Myocyte (in vitro differentiated cells): Measurements from ENCODE around the gene CPT1A. TPM values are rescaled to one million over a fixed set of nuclear protein-coding genes. Genes with fewer than 3 reads are reported as not detected.
A peak's percentile ranks its signal among the peaks of the same experiment; 100 is the strongest.
"Not testable (repeated sequence)": the region's sequence is repeated elsewhere in the genome, so short reads cannot be mapped to it uniquely, and the experiment has no call there.

Experiments
- DNase-seq: peaks from one replicate; pipeline ENCODE4 v3.0.0-alpha.2; 2012; ENCODE audit warnings: low read depth
- polyA plus RNA-seq: library from polyadenylated mRNA; unstranded; fragments of >200 nt; gene quantifications from one replicate; pipeline ENCODE4 v1.2.1, GENCODE V29; 2012; ENCODE audit warnings: missing spikeins
- total RNA-seq: library from RNA; depleted of rRNA; stranded (reverse); fragments of >200 nt; gene quantifications from 2 replicates; pipeline ENCODE4 v1.2.3, GENCODE V29; 2014

The CPT1A gene
- 1.9 and 2.8 TPM in 2 replicates for total RNA-seq
- 7.5 TPM for polyA plus RNA-seq

- peak; percentile 56 for DNase-seq
Observed at GRCh38 chr11:68841718-68842426, at the start of gene CPT1A. TSS of gene CPT1A (minus strand) at chr11:68841916. CDS start at chr11:68815474, 26,442 bp downstream.

DNA sequence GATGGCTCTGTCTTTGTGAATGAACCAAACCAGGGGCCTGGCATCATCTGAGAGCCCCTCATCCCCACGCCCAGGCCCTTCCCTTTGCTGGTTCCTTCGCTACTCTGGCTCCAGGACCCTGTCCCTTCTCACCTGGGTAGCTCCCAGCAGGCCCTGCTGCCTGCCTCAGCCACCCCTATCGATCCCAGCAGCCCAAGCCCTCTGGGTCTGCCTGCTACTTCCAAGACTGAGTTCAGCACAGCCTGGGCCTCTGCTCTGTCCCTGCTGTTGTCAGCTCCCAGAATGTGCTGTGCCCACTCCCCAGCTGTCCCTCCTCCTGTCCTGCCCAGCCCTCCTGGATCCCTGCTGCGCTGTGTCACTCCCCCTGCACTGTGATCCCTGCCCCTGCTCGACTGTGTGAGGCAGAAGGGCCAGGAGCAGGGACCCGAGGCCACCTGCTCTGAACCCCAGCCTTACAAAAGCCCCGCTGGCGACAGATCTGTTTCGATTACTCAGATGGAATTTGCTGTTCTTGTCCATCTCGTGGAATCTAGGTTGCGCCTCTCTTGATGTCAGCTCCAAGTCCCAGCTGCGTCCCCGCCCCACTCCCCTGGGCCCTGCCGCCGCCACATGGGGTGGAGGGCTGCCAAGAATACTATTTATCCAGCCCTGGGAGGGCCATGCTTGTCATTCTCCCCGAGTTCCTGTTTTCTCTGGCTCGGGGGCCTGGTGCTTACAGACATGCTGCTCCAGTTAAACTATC lies 48.9 kb upstream of the CPT1A start:
- peak; percentile 92 for DNase-seq

DNA sequence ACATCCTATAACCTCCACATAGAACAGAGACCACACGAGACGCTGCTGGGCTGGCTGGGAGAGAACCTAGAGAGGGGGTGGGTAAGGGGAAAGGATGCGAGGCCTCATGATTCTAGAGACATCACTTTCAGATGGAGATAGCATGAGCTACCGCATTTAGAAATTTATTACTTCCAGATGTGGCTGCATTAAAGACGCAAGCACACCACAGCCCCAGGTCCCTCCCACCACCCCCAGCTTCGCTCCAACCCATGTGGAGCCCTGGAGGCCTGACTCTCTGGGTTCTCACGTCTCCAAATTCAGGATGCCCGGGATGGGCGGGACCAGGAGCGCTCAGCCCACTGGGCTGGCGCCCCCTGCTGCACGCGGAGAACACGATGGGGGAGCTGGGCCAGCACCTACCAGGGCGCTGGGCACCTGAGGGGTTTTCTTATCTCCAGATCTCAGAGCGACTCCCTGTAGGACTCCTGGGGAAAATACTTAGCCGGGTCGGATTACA lies 48.3 kb upstream of the CPT1A start:
- peak; percentile 27 for DNase-seq

DNA sequence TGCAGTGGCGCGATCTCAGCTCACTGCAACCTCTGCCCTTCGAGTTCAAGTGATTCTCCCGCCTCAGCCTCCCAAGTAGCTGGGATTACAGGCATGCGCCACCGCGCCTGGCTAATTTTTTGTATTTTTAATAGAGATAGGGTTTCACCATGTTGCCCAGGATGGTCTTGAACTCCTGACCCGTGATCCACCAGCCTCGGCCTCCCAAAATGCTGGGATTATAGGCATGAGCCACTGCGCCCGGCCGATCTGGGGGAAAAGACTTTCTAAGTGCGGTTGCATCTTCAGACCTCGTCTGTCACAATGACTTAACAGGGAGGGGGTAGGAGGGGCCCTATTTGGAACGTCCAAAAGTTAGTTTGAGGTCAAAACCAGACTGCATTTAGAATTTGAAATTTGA lies 43.1 kb upstream of the CPT1A start:
- not testable (repeated sequence) for DNase-seq

GRCh38 chr11:68882391-68882790 lies 40.7 kb upstream of the CPT1A start:
- DNase-seq = no peak

DNA sequence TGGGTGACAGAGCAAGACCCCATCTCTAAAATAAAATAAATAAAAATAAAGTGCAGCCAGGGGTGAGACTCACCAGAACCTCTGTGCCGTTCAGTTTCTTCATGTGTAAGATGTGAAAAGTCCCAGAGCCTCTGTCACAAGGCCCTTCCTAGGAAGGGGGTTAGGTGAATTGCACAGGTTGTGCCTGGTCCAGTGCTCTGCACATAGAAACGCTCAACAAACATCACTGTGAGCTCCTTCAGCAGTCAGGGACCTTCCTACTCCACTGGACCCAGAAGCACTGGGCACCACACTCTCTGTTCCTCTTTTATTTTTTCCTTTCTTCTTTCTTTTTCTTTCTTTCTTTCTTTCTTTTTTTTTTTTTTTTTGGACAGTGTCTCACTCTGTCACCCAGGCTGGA lies 39.6 kb upstream of the CPT1A start:
- no peak for DNase-seq

GRCh38 chr11:68880851-68881250 lies 39.1 kb upstream of the CPT1A start:
- DNase-seq = no peak

DNA sequence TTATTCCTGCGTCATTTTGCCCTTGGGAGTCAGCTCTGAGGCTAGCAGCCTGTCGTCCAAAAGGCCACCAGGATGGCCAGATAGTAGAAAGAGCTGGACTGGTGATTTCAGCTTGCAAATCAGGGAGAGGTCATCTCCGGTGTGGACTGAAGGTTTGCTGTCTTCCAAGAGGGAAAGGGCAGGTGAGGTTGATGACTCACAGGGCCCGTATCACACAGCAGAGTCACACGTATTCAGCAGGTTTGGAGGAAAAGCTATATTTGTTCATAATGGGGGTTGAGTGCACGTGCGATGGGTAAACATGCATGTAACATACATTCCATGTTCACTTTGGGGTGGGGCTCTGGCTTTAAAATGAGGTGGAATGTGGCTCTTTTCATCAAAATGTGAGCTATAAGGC lies 36.3 kb upstream of the CPT1A start:
- DNase-seq = no peak

DNA sequence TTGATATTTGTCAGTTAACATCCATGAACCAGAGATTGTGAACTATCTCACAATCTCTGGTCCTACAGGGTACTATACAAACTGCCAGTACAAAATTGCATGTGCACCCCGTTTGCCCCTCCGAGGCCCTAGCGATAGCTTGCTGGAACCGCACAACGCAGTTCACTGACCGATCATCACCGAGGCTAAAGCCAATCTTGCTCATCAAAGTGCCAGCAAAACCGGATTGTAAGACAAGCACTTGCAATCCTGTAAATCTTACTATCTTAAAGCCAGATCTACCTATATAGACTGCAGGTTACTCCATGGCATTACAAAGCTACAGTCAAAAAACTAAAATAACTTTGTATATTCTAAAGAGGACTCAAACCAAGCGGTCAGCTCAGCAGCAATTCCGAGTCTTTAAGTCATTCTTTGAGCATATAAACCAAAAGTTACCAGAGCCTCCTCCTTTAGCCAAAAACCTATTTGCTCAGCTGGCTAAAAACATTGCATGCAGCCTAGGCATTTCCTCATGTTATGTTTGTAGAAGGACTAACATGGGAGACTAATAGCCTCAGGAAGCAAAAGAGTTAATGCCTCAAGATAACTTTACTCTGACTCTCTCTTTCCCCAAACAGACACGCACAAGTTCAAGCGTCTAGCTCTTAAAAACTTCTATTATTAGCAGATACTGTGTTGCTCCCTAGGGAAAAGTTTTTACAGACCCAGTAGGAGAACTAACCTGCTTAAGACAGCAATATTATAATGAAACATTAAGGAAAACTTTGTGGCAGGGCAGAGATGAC lies 30.7 kb upstream of the CPT1A start:
- peak; percentile 32 for DNase-seq

DNA sequence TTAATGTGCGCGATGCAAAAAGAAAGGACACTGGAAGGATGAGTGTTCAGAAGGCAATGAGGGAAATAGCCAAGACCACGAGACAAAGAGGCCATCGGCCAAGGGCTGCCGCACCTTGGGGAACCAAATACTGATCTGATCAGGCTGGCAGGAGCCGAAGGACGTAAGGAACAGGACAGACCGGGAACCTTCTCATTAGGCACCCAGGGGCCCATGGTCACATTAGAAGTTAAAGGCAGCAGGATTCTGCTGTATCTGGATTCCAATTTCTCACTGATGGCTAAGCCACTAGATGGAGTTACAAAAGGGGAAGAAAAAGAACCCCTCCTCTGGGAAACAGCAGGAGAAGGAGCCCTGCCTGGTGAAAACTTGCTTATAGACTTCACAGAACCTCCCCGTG lies 28.8 kb upstream of the CPT1A start:
- no peak for DNase-seq

- no peak for DNase-seq
Observed at GRCh38 chr11:68868221-68868835, 26.6 kb upstream of the CPT1A start.

- no peak for DNase-seq
Observed at GRCh38 chr11:68867066-68867465, 25.4 kb upstream of the CPT1A start.

DNA sequence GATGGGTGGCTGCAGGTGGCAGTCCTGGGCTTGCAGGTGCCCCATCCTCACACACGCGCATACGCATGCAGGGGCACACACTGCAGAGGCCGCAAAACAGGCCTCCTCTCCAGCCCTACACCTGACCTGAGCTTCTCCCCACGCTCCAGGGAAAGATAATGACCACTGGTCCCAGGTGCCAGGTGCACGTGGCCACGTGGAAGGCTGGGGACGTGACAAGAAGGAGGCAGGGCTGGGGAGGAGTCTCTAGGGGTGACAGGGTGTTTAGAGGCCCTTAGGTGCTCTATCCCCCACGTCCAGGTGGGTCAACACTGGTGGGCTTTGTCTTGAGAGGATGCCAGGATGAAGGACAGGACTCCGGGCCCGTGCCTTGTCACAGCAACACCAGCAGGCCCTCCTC lies 23.5 kb upstream of the CPT1A start:
- no peak for DNase-seq

DNA sequence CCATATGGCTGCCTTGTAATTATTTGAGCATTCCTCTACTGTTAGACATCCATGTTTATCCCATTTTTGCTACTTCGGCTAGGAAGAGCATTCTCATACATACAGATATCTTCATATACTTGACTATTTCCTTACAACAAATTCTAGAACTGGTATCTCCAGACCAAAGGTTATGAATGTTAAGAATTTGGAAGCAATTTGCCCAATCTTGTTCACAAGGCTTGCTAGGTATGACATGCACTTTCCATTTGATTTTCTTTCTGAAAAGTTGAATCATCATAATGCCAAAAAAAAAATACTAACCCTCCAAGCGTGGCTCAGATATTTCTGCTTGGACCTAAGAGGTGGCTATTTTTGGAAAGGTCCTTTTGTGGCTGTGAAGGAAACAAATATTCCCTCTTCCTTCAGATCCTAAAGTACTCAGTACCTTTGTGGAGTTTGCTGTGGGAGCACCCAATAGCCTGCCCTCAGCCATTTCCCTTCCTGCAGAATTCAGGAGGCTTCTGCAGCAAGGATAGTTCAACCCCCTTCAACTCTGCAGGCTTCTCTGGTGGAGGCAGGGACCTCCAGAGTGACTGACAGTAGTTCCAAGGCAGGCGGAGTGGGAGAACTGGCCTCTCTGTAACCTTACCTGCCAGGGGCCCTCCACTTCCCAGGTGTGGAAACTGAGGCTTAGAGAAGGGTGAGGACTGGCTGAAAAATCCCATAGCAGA lies 22.0 kb upstream of the CPT1A start:
- no peak for DNase-seq

DNA sequence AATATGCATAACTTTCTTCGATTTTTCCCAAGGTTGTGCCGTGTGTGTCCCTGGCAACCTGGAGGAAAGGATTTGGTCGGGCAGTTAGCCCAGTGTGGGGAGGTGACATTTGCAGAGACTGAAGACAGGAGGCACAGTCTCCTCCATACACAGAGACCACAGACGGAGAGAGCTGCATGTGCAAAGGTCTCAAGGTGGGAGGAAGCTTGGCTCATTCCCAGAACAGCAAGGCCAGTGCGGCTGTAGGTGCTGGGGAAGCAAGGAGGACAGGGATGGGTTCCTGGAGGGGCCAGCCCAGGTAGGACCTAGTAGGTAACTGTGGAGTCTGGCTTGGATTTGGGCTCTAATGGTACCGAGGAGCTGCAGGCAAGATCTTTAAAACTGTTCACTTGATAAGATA lies 20.7 kb upstream of the CPT1A start:
- no peak for DNase-seq

DNA sequence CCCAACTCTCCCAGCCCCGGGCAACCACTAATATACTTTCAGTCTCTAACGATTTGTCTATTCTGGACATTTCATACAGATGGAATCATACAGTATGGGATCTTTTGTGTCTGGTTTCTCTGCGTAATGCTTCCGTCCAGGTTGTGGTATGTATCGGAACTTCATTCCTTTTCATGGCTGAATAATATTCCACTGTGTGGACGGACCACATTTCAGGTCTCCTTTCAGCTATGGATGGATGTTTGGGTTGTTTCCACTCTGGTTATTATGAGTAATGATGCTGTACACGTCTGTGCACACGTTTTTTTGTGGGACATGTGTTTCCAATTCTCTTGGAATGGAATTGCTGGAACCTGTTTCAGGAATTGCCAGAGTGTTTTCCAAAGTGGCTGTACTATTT lies 17.4 kb upstream of the CPT1A start:
- DNase-seq = no peak

DNA sequence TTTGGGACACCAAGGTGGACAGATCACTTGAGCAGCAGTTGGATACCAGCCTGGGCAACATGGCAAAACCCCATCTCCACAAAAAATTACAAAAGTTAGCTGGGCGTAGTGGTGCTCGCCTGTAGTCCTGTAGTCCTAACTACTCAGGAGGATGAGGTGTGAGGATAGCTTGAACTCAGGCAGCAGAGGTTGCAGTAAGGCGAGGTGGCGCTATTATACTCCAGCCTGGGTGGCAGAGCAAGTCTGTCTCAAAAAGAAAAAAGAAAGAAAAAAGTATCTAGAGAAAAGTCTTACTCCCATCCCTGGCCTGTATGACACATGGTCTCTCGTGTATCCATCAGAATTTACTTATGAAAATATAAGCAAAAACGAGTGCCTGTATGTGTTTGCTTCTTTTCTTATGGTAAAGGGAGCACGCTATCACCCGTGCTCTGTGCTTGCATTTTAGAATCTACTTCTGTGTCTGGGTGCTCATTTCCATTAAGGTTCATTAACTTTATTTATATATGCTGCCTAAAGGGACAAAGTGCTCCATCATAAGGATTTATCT lies 15.4 kb upstream of the CPT1A start:
- DNase-seq = no peak

- DNase-seq = not testable (repeated sequence)
Observed at GRCh38 chr11:68856425-68857030, 14.8 kb upstream of the CPT1A start.

- DNase-seq = no peak
Observed at GRCh38 chr11:68855205-68855981, 13.7 kb upstream of the CPT1A start.
